Kidney capillary endothelial cell (primary cell): ENCODE measurements around the gene ADGRB3.
"Not testable (repeated sequence)": the region's sequence is repeated elsewhere in the genome, so short reads cannot be mapped to it uniquely, and the experiment has no call there.

Experiments
- DNase-seq: peaks from one replicate; pipeline ENCODE4 v3.0.0-alpha.2; 2018; ENCODE audit warnings: low spot score

The ADGRB3 gene

GRCh38 chr6:68958327-68958726 is 323.2 kb downstream of the ADGRB3 start:
- DNase-seq, result peak; percentile 9

GRCh38 chr6:68967549-68968300 is 332.6 kb downstream of the ADGRB3 start:
- peak; percentile 64 for DNase-seq

- no peak for DNase-seq
Observed at GRCh38 chr6:68968301-68968649, 333.2 kb downstream of the ADGRB3 start.

- no peak for DNase-seq
Observed at GRCh38 chr6:68973066-68973465, 338.0 kb downstream of the ADGRB3 start.

- DNase-seq, result no peak
Observed at GRCh38 chr6:68975064-68975463, 340.0 kb downstream of the ADGRB3 start.

- no peak for DNase-seq
Observed at GRCh38 chr6:68975816-68976215, 340.7 kb downstream of the ADGRB3 start.

- DNase-seq, result no peak
Observed at GRCh38 chr6:68976260-68976659, 341.2 kb downstream of the ADGRB3 start.

- DNase-seq, result no peak
Observed at GRCh38 chr6:68978411-68978810, 343.3 kb downstream of the ADGRB3 start.

GRCh38 chr6:68981668-68982067 is 346.6 kb downstream of the ADGRB3 start:
- not testable (repeated sequence) for DNase-seq

GRCh38 chr6:68988698-68989097 is 353.6 kb downstream of the ADGRB3 start:
- DNase-seq, result no peak

GRCh38 chr6:68990317-68990716 is 355.2 kb downstream of the ADGRB3 start:
- DNase-seq, result no peak

GRCh38 chr6:68993911-68994310 is 358.8 kb downstream of the ADGRB3 start:
- no peak for DNase-seq

- DNase-seq, result no peak
Observed at GRCh38 chr6:68994521-68994920, 359.4 kb downstream of the ADGRB3 start.

- DNase-seq, result no peak
Observed at GRCh38 chr6:69005199-69005598, 370.1 kb downstream of the ADGRB3 start.

GRCh38 chr6:69007781-69008180 is 372.7 kb downstream of the ADGRB3 start:
- DNase-seq, result no peak

GRCh38 chr6:69012211-69012610 is 377.1 kb downstream of the ADGRB3 start:
- no peak for DNase-seq

GRCh38 chr6:69012876-69013275 is 377.8 kb downstream of the ADGRB3 start:
- no peak for DNase-seq

- DNase-seq, result no peak
Observed at GRCh38 chr6:69018906-69019305, 383.8 kb downstream of the ADGRB3 start.

- DNase-seq, result peak; percentile 86
Observed at GRCh38 chr6:69019832-69020231, 384.8 kb downstream of the ADGRB3 start.

GRCh38 chr6:69022993-69023392 is 387.9 kb downstream of the ADGRB3 start:
- DNase-seq, result peak; percentile 73

GRCh38 chr6:69026243-69026642 is 391.2 kb downstream of the ADGRB3 start:
- peak; percentile 82 for DNase-seq

GRCh38 chr6:69026715-69027114 is 391.6 kb downstream of the ADGRB3 start:
- DNase-seq, result peak; percentile 42

- DNase-seq, result no peak
Observed at GRCh38 chr6:69027861-69028260, 392.8 kb downstream of the ADGRB3 start.

GRCh38 chr6:69038841-69039240 is 403.8 kb downstream of the ADGRB3 start:
- DNase-seq, result no peak
